AG09319 (cell line): ENCODE results near the gene LRRTM3.

Source experiments
- DNase-seq: peaks from one replicate; pipeline ENCODE4 v3.0.0-alpha.2; 2010; ENCODE audit warnings: low read depth; ENCODE audit errors: extremely low read depth
- TF ChIP-seq, protein P1 (sequence below): IDR thresholded peaks from 2 replicates; pipeline ENCODE4 v1.5.1; 2011; ENCODE audit warnings: low read depth, mild to moderate bottlenecking, inconsistent platforms, low read length, moderate library complexity

Gene LRRTM3

GRCh38 chr10:66990143-66990830, 64.5 kb downstream of the LRRTM3 start:
- no peak for DNase-seq
- TF ChIP-seq, protein P1, sequence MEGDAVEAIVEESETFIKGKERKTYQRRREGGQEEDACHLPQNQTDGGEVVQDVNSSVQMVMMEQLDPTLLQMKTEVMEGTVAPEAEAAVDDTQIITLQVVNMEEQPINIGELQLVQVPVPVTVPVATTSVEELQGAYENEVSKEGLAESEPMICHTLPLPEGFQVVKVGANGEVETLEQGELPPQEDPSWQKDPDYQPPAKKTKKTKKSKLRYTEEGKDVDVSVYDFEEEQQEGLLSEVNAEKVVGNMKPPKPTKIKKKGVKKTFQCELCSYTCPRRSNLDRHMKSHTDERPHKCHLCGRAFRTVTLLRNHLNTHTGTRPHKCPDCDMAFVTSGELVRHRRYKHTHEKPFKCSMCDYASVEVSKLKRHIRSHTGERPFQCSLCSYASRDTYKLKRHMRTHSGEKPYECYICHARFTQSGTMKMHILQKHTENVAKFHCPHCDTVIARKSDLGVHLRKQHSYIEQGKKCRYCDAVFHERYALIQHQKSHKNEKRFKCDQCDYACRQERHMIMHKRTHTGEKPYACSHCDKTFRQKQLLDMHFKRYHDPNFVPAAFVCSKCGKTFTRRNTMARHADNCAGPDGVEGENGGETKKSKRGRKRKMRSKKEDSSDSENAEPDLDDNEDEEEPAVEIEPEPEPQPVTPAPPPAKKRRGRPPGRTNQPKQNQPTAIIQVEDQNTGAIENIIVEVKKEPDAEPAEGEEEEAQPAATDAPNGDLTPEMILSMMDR = no peak

GRCh38 chr10:66996996-66997395, 71.2 kb downstream of the LRRTM3 start:
- DNase-seq = no peak
- TF ChIP-seq, protein P1 = no peak

DNA sequence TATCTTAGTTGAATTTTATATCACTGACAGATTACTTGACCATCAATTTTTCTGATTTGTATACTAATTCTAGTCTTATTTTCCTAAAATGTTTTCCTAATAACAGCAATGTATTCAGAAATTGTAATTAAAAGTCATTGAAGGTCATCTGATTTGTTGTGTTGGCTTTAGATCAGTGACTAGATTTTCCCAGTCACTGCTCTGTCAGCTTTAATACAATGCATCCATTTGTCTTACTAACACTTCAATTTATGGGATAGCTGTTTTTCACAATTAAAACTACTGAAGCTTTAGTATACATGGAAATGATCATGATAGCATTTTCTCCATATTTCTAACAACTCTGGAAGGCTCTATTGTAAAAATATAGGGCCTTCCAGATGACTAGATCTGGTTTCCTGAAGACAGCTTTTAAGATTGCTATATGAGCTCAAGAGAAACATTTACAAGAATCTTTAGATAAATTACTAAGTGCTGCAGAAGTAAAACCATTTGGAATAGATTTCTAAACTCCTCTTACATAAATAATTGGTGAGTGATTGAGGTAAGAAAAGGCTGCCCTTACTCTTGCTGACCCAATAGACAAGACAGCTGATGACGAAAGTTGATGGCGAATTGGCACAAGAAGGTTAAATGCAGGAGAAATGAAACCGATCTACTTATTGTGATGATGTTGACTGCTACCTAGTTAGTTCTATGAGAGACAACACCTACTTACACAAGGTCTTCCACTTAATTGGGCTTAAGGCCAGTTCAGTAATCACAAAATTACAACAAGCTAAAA, 74.1 kb downstream of the LRRTM3 start:
- TF ChIP-seq, protein P1 = no peak
- no peak for DNase-seq

DNA sequence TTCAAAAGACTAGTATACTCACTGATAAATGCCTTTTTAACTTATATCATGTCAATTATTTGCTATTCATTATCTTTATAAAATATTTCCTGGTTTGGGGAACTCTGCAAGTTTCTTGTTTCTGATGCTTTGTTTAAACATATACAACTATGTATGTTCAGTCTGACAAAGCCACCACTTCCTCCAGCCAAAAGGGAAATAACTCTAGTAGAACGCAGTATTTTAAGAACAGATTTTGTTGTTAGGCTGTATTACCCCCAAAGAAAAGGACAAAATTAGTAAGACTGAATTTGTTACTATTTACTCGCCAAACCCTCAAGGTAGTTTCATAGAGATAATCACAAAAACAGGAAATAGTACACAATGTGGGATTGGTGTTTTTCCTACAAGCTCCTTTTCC, 78.9 kb downstream of the LRRTM3 start:
- TF ChIP-seq, protein P1 = no peak
- DNase-seq = no peak

GRCh38 chr10:67005981-67006380, 80.1 kb downstream of the LRRTM3 start:
- TF ChIP-seq, protein P1 = no peak
- no peak for DNase-seq

DNA sequence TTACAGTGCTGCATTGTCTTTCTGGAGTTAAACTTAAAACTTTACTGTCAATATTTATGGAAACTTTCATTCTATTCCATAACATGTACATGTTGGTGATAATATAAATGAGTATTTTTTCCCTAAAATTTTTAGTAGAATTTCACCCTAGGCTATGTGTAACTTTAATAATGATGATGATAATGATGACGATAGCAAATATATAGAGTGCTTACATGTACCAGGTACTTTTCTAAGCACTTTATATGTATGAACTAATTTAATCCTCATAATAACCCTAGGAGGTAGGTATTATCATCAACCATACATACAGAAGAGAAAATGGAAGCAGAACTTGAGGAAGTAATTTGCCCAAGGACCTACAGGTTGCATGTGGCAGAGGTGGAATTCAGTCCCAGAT, 85.6 kb downstream of the LRRTM3 start:
- TF ChIP-seq, protein P1 = no peak
- no peak for DNase-seq

DNA sequence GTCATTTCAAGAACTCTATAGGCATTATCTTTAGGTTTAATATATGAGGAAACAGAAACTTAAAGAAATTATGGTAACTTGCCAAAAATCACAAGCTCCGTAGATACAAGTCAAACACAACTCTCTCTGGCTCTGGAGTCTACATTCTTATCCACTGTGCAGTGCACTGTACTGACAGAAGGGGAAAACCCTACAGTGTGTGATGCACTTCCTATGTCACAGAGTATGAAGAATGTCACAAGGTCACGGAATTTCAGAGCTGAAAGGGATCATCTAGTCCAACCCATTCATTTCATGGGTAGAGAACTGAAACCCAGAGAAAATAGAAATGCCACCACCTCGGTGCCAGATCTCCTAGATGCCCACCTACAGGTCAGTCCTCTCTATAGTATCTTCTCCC, 86.1 kb downstream of the LRRTM3 start:
- DNase-seq = no peak
- TF ChIP-seq, protein P1 = no peak
